ENCODE measurements around the gene ATP8B4. TPM values are rescaled to one million over a fixed set of nuclear protein-coding genes. Genes with fewer than 3 reads are reported as not detected.

Gene ATP8B4
- total and polyA plus RNA-seq, 8 donors: 2.1 to 8.1 (median 2.9) TPM

GRCh38 chr15:50140983-50141382 lies 21.9 kb upstream of the ATP8B4 start:
- intact Hi-C loops (cut with DNase I): loop anchor here in 1 of 2 donors (10.0 kb wide), 1 partner anchor 1276 kb away; no protein-coding TSS in a partner anchor
- peaks cover 0 to 18% of the 10 kb centered on the region in 2 donors for H3K4me1 ChIP-seq
- ATAC-seq (no peak), DNase-seq (no peak)
- TF ChIP-seq CTCF (IDR thresholded peaks at IDR 0.05): no peak
- H3K27me3 ChIP-seq: no peaks in the 10 kb centered on the region
- H3K36me3 ChIP-seq: no peaks in the 10 kb centered on the region
- no peaks in the 10 kb centered on the region for H3K9me3 ChIP-seq
- H3K27ac ChIP-seq: no peak overlapping the region
- H3K4me3 ChIP-seq: no peak overlapping the region

- DNase-seq: no peak
- intact Hi-C loops (cut with DNase I): loop anchor here in 1 of 2 donors (10.0 kb wide), 1 partner anchor 1275 kb away; no protein-coding TSS in a partner anchor
- Histone ChIP-seq H3K4me3 (no peak overlapping the region), H3K27ac (no peak overlapping the region), H3K27me3 (no peaks in the 10 kb centered on the region), H3K9me3 (no peaks in the 10 kb centered on the region), H3K4me1 (peaks cover 0 to 25% of the 10 kb centered on the region in 2 donors), H3K36me3 (no peaks in the 10 kb centered on the region)
- no peak for ATAC-seq
- TF ChIP-seq CTCF (IDR thresholded peaks at IDR 0.05): no peak
Observed at GRCh38 chr15:50140098-50140497, 21.1 kb upstream of the ATP8B4 start.

GRCh38 chr15:50138391-50138790 lies 19.4 kb upstream of the ATP8B4 start:
- no peak for TF ChIP-seq CTCF (IDR thresholded peaks at IDR 0.05)
- Histone ChIP-seq H3K36me3 (no peaks in the 10 kb centered on the region), H3K9me3 (no peaks in the 10 kb centered on the region), H3K4me1 (peaks cover 0 to 28% of the 10 kb centered on the region in 2 donors), H3K27ac (no peak overlapping the region), H3K4me3 (no peak overlapping the region), H3K27me3 (no peaks in the 10 kb centered on the region)
- intact Hi-C loops (cut with DNase I): no loop called here
- DNase-seq (no peak), ATAC-seq (no peak)

- ATAC-seq (no peak), DNase-seq (no peak)
- intact Hi-C loops (cut with DNase I): no loop called here
- Histone ChIP-seq H3K4me1 (peaks cover 0 to 28% of the 10 kb centered on the region in 2 donors), H3K4me3 (no peak overlapping the region), H3K36me3 (no peaks in the 10 kb centered on the region), H3K9me3 (no peaks in the 10 kb centered on the region), H3K27me3 (no peaks in the 10 kb centered on the region), H3K27ac (no peak overlapping the region)
- TF ChIP-seq CTCF (IDR thresholded peaks at IDR 0.05): no peak
Observed at GRCh38 chr15:50137893-50138292, 18.9 kb upstream of the ATP8B4 start.

- Histone ChIP-seq H3K27ac (no peak overlapping the region), H3K36me3 (no peaks in the 10 kb centered on the region), H3K9me3 (no peaks in the 10 kb centered on the region), H3K27me3 (no peaks in the 10 kb centered on the region), H3K4me3 (no peak overlapping the region), H3K4me1 (peaks cover 0 to 28% of the 10 kb centered on the region in 2 donors)
- ATAC-seq: no peak
- DNase-seq: no peak
- intact Hi-C loops (cut with DNase I): no loop called here
- no peak for TF ChIP-seq CTCF (IDR thresholded peaks at IDR 0.05)
Observed at GRCh38 chr15:50137330-50137761, 18.3 kb upstream of the ATP8B4 start.

All from left lung (tissue), 10 donors.